H9 (cell line): ENCODE data around the gene PCDHGC3. TPM values are rescaled to one million over a fixed set of nuclear protein-coding genes. Genes with fewer than 3 reads are reported as not detected.

Experiments
- DNase-seq: peaks from one replicate; pipeline ENCODE4 v3.0.0-alpha.2; 2017
- H2AFZ ChIP-seq: one replicate; pipeline ENCODE4 v1.6.1; 2013; ENCODE audit warnings: mild to moderate bottlenecking, low read length, control low read depth, moderate library complexity
- H2AK5ac ChIP-seq: 2 replicates; pipeline ENCODE4 v1.6.1; 2013; ENCODE audit warnings: low read length, control low read depth, mixed read lengths; ENCODE audit not compliant: insufficient read length
- H2BK120ac ChIP-seq: one replicate; pipeline ENCODE4 v1.6.1; 2013; ENCODE audit warnings: low read depth, mild to moderate bottlenecking, low read length, control low read depth, inconsistent platforms; ENCODE audit not compliant: poor library complexity, severe bottlenecking
- H2BK12ac ChIP-seq: 2 replicates; pipeline ENCODE4 v1.6.1; 2013; ENCODE audit warnings: low read length, control low read depth, mixed read lengths, low read depth; ENCODE audit not compliant: insufficient read length
- H2BK15ac ChIP-seq: 2 replicates; pipeline ENCODE4 v1.6.1; 2013; ENCODE audit warnings: low read depth, low read length, control low read depth
- H2BK20ac ChIP-seq: one replicate; pipeline ENCODE4 v1.6.1; 2013; ENCODE audit warnings: low read depth, mild to moderate bottlenecking, low read length, control low read depth, inconsistent platforms; ENCODE audit not compliant: poor library complexity, severe bottlenecking
- H2BK5ac ChIP-seq: 2 replicates; pipeline ENCODE4 v1.6.1; 2013; ENCODE audit warnings: low read length, control low read depth, mixed read lengths; ENCODE audit not compliant: insufficient read length
- H3K14ac ChIP-seq: 2 replicates; pipeline ENCODE4 v1.6.1; 2013; ENCODE audit warnings: low read length, control low read depth; ENCODE audit not compliant: insufficient read depth
- H3K18ac ChIP-seq: 2 replicates; pipeline ENCODE4 v1.6.1; 2013; ENCODE audit warnings: low read depth, mild to moderate bottlenecking, mixed read lengths, low read length, control low read depth; ENCODE audit not compliant: insufficient read length
- H3K23ac ChIP-seq: 2 replicates; pipeline ENCODE4 v1.6.1; 2013; ENCODE audit warnings: low read length, control low read depth, mixed read lengths, low read depth; ENCODE audit not compliant: insufficient read length
- H3K23me2 ChIP-seq: 2 replicates; pipeline ENCODE4 v1.6.1; 2013; ENCODE audit warnings: low read depth, mild to moderate bottlenecking, mixed read lengths, low read length, control low read depth; ENCODE audit not compliant: insufficient read length, poor library complexity, severe bottlenecking
- H3K27ac ChIP-seq: 2 replicates; pipeline ENCODE4 v1.5.1; 2013; ENCODE audit warnings: low read length, control low read depth, mixed read lengths, low read depth; ENCODE audit not compliant: insufficient read length
- H3K27me3 ChIP-seq: 2 replicates; pipeline ENCODE4 v1.6.1; 2013; ENCODE audit warnings: low read length, control low read depth, inconsistent platforms; ENCODE audit not compliant: insufficient read depth
- H3K4ac ChIP-seq: 2 replicates; pipeline ENCODE4 v1.6.1; 2013; ENCODE audit warnings: low read depth, mild to moderate bottlenecking, control low read depth, inconsistent platforms, low read length, moderate library complexity
- H3K4me1 ChIP-seq: 2 replicates; pipeline ENCODE4 v1.6.1; 2013; ENCODE audit warnings: low read length, control low read depth, inconsistent platforms; ENCODE audit not compliant: insufficient read depth
- H3K4me2 ChIP-seq: 2 replicates; pipeline ENCODE4 v1.6.1; 2013; ENCODE audit warnings: low read length, control low read depth, mixed read lengths; ENCODE audit not compliant: insufficient read length, insufficient read depth
- H3K56ac ChIP-seq: 2 replicates; pipeline ENCODE4 v1.6.1; 2013; ENCODE audit warnings: low read depth, mild to moderate bottlenecking, mixed read lengths, low read length, control low read depth; ENCODE audit not compliant: insufficient read length
- H3K79me1 ChIP-seq: 2 replicates; pipeline ENCODE4 v1.6.1; 2013; ENCODE audit warnings: low read depth, mild to moderate bottlenecking, moderate library complexity, low read length, control low read depth, inconsistent platforms; ENCODE audit not compliant: insufficient read depth, poor library complexity, severe bottlenecking
- H3K79me2 ChIP-seq: 2 replicates; pipeline ENCODE4 v1.6.1; 2013; ENCODE audit warnings: low read length, control low read depth, inconsistent platforms; ENCODE audit not compliant: insufficient read depth
- H3K9ac ChIP-seq: 2 replicates; pipeline ENCODE4 v1.6.1; 2013; ENCODE audit warnings: low read length, control low read depth, mixed read lengths; ENCODE audit not compliant: insufficient read length; ENCODE audit errors: extremely low read depth
- H3K9me3 ChIP-seq: one replicate; pipeline ENCODE4 v1.6.1; 2013; ENCODE audit warnings: low read depth, low read length, inconsistent platforms; ENCODE audit not compliant: control insufficient read depth
- H3T11ph ChIP-seq: one replicate; pipeline ENCODE4 v1.6.1; 2013; ENCODE audit warnings: mild to moderate bottlenecking, low read length, control low read depth, inconsistent platforms
- H4K20me1 ChIP-seq: one replicate; pipeline ENCODE4 v1.6.1; 2013; ENCODE audit not compliant: control insufficient read depth, insufficient read length, insufficient read depth
- H4K5ac ChIP-seq: 2 replicates; pipeline ENCODE4 v1.6.1; 2013; ENCODE audit warnings: low read depth, mild to moderate bottlenecking, mixed read lengths, low read length, control low read depth; ENCODE audit not compliant: insufficient read length
- H4K8ac ChIP-seq: replicated peaks from 2 replicates; pipeline ENCODE4 v1.6.1; 2013; ENCODE audit warnings: low read length, control low read depth, mixed read lengths, low read depth; ENCODE audit not compliant: insufficient read length
- H4K91ac ChIP-seq: 2 replicates; pipeline ENCODE4 v1.6.1; 2013; ENCODE audit warnings: low read depth, mild to moderate bottlenecking, moderate library complexity, mixed read lengths, low read length, control low read depth; ENCODE audit not compliant: insufficient read length
- H3K27ac Mint-ChIP-seq, 3 experiments: 2 replicates in 2 of 3; 3 replicates in 1 of 3; pipeline ENCODE4 v1.8.0; 2020 to 2021; ENCODE audit warnings: mixed read lengths in 3 of 3, mild to moderate bottlenecking in 1 of 3, moderate library complexity in 1 of 3
- H3K27me3 Mint-ChIP-seq: 2 replicates; pipeline ENCODE4 v1.8.0; 2021; ENCODE audit warnings: low read depth, mild to moderate bottlenecking, moderate library complexity, mixed read lengths
- H3K36me3 Mint-ChIP-seq, 3 experiments: 2 replicates in 2 of 3; 3 replicates in 1 of 3; pipeline ENCODE4 v1.8.0; 2020 to 2021; ENCODE audit warnings: low read depth in 3 of 3, mixed read lengths in 3 of 3; ENCODE audit not compliant: insufficient read depth in 1 of 3
- H3K4me1 Mint-ChIP-seq, 2 experiments: 2 replicates each; pipeline ENCODE4 v1.8.0; 2020; ENCODE audit warnings: mixed read lengths in 2 of 2
- H3K4me3 Mint-ChIP-seq, 2 experiments: 2 replicates in 1 of 2; 3 replicates in 1 of 2; pipeline ENCODE4 v1.8.0; 2020 to 2021; ENCODE audit warnings: mild to moderate bottlenecking in 2 of 2, mixed read lengths in 2 of 2, moderate library complexity in 1 of 2
- H3K9me3 Mint-ChIP-seq, 2 experiments: 2 replicates in 1 of 2; 3 replicates in 1 of 2; pipeline ENCODE4 v1.8.0; 2020; ENCODE audit warnings: mild to moderate bottlenecking in 2 of 2, mixed read lengths in 2 of 2, moderate library complexity in 1 of 2
- WGBS: extraction: QIAGEN DNeasy Blood & Tissue Kit; methylation state at CpG from one replicate; pipeline ENCODE4 v1.1.7; 2013; ENCODE audit warnings: missing lambda C conversion rate, low lambda C conversion rate, mixed read lengths; ENCODE audit not compliant: insufficient read length; ENCODE audit errors: extremely low coverage; 5-methylcytosine and 5-hydroxymethylcytosine counted together
- total RNA-seq: library from RNA; stranded (reverse); gene quantifications from 2 replicates; pipeline ENCODE4 v1.2.1, GENCODE V29; 2021
- TF ChIP-seq, protein P1 (sequence below): fragments of 200-600 bp; sonication (generic); conservative IDR thresholded peaks from 3 replicates; pipeline ENCODE4 v1.8.0; 2021; ENCODE audit warnings: antibody characterized with exemption, mild to moderate bottlenecking

The PCDHGC3 gene
- total RNA-seq, 1 experiment from 2014 or later = 19.8 TPM

- WGBS = no CpG with 5 or more reads among the region's 66 CpGs
- no peaks in the 10 kb centered on the region for H3K9me3 Mint-ChIP-seq
- H3K56ac ChIP-seq = no peak overlapping the region
- H3K4me1 ChIP-seq = peaks cover 19% of the 10 kb centered on the region
- H3K4me3 Mint-ChIP-seq = no peak overlapping the region
- H4K5ac ChIP-seq = no peak overlapping the region
- H4K91ac ChIP-seq = no peak overlapping the region
- peaks cover 8% of the 10 kb centered on the region for H3K27me3 Mint-ChIP-seq
- H4K8ac ChIP-seq = no peak overlapping the region
- no peak overlapping the region for H2BK5ac ChIP-seq
- peaks cover 4% of the 10 kb centered on the region; the same call in 1 of the 2 replicates for H3K27me3 ChIP-seq
- peaks cover 38 to 39% of the 10 kb centered on the region in 2 experiments for H3K4me1 Mint-ChIP-seq
- H3K36me3 Mint-ChIP-seq = peaks cover 12 to 17% (median 13%) of the 10 kb centered on the region in 3 experiments; a peak in 6 of 7 replicates
- H3K14ac ChIP-seq = peak overlapping the region; percentile 63; the same call in 1 of the 2 replicates
- no peak overlapping the region for H3K9ac ChIP-seq
- no peak overlapping the region for H2BK20ac ChIP-seq
- no peak overlapping the region for H3T11ph ChIP-seq
- DNase-seq = no peak
- H3K23ac ChIP-seq = no peak overlapping the region
- no peak overlapping the region for H3K27ac ChIP-seq
- H3K23me2 ChIP-seq = peaks cover 14% of the 10 kb centered on the region
- H2BK15ac ChIP-seq = no peak overlapping the region
- H3K79me2 ChIP-seq = no peaks in the 10 kb centered on the region; the same call in 1 of the 2 replicates
- no peaks in the 10 kb centered on the region for H4K20me1 ChIP-seq
- H3K9me3 ChIP-seq = no peaks in the 10 kb centered on the region
- H2BK12ac ChIP-seq = no peak overlapping the region
- no peak overlapping the region for H3K27ac Mint-ChIP-seq
- no peak overlapping the region for H3K18ac ChIP-seq
- TF ChIP-seq, protein P1, sequence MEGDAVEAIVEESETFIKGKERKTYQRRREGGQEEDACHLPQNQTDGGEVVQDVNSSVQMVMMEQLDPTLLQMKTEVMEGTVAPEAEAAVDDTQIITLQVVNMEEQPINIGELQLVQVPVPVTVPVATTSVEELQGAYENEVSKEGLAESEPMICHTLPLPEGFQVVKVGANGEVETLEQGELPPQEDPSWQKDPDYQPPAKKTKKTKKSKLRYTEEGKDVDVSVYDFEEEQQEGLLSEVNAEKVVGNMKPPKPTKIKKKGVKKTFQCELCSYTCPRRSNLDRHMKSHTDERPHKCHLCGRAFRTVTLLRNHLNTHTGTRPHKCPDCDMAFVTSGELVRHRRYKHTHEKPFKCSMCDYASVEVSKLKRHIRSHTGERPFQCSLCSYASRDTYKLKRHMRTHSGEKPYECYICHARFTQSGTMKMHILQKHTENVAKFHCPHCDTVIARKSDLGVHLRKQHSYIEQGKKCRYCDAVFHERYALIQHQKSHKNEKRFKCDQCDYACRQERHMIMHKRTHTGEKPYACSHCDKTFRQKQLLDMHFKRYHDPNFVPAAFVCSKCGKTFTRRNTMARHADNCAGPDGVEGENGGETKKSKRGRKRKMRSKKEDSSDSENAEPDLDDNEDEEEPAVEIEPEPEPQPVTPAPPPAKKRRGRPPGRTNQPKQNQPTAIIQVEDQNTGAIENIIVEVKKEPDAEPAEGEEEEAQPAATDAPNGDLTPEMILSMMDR = no peak
- H3K4me2 ChIP-seq = no peak overlapping the region
- H2AFZ ChIP-seq = no peak overlapping the region
- H3K4ac ChIP-seq = no peak overlapping the region
- no peak overlapping the region for H2BK120ac ChIP-seq
- no peaks in the 10 kb centered on the region for H3K79me1 ChIP-seq
- no peak overlapping the region for H2AK5ac ChIP-seq
Measured at GRCh38 chr5:141491323-141492167, 15.8 kb downstream of the PCDHGC3 start.
